ENCODE data around the gene MCTP1.

Gene MCTP1

GRCh38 chr5:94920570-94920969, 364.3 kb downstream of the MCTP1 start:
- no peak for DNase-seq

DNA sequence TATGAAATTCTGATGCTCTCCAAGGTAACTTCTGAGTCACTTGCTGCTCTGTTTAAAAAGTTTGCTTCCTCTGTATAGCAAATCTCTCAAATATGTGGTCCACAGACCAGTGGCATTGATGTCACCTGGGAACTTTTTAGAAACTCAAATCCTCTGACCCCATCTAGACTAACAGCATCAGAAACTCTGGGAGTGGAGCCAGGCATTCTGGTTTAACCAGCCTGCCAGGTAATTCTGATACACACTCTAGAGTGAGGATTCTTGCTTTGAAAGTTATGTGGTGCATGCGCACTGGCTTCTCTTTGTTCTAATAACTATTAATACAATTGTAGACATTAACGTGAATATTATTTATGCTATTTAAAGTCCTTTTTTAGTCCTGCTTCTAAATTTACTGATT, 368.3 kb downstream of the MCTP1 start:
- no peak for DNase-seq

- DNase-seq: no peak
These were observed 373.6 kb downstream of the MCTP1 start for GRCh38 chr5:94911276-94911675.

DNA sequence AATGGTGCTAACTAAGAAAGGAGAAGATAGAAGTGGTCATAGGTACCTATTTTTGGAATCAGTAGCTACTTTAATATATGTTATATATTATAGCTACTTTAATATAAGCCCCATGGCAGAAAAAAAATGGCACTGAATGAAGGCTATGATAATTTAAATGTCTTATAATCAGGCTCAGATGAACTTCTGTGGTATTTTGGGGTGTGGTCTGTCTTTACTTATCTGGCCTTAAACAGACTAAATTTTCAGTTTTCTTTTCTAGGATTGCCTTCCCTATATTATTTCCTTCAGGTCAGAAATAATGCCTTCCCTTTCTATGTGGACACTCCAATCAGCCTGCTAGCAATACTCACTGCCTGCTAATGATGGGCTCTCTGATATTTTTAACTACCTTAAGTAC, 374.2 kb downstream of the MCTP1 start:
- DNase-seq: no peak

DNA sequence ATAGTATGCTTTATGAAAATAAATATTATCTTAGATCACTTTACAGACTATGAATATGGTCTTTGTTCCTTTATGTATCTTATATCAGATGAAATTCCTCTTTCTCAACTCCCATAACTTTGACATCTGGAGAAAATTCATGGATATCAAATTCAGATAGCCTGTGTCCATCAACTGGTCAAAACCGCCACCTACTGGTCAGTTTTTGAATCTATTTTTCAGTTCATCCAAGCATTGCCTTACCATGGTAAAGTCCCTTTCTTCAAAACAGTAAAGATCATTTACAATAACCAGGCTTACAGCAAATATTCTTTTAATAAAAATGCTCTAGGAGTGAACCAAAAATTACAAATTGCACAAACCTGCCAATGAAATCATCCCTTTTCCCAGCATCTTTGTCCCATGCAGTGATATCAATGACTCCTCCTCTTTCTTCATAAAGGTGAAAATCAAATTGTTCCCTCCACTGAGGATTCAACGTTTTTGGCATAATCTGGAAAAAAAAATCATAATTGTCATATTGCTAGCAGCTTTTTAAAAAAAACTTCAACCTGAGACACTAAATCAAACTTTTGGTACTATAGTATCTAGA, 375.9 kb downstream of the MCTP1 start:
- DNase-seq: no peak

GRCh38 chr5:94906750-94907149, 378.1 kb downstream of the MCTP1 start:
- DNase-seq: no peak

- DNase-seq: no peak
These were observed 381.2 kb downstream of the MCTP1 start for GRCh38 chr5:94903726-94904125.

DNA sequence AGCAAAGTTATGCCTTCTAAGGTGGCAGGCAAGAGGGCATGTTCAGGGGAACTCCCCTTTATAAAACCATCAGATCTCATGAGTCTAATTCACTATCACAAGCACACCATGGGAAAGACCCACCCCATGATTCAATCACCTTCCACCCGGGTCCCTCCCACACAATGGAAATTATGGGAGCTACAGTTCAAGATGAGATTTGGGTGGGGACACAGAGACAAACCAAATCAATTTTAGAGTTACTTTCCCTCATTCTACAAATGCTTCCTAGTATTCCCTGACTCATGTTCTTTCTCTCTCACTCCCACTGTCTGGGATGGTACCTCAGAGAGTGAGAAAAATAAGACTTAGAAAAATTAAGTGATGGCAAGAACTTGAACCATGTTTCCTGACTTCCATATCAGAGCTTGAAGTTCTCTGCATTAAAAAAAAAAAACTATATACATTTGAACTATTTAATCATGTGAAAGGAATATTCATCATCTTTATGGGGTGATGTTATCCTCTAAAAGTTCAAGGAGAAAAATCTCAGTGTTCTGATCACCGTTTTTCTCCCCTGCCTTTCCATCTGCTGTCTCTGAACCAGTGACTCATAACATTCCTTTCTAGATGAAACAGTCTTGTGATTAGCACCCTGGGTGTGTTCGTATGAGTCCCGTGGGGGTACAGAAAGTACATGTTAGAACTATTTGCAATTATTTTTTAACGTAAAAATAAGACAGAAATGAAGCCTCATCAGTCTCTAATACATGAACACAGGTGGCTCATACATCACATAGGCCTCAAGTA, 383.5 kb downstream of the MCTP1 start:
- DNase-seq: no peak

GRCh38 chr5:94900006-94900505, 384.8 kb downstream of the MCTP1 start:
- DNase-seq: no peak

- DNase-seq: no peak
These were observed 391.3 kb downstream of the MCTP1 start for GRCh38 chr5:94893412-94894135.

GRCh38 chr5:94891972-94892371, 392.9 kb downstream of the MCTP1 start:
- no peak for DNase-seq

GRCh38 chr5:94891565-94891964, 393.3 kb downstream of the MCTP1 start:
- DNase-seq: no peak

GRCh38 chr5:94890907-94891306, 394.0 kb downstream of the MCTP1 start:
- DNase-seq: no peak

DNA sequence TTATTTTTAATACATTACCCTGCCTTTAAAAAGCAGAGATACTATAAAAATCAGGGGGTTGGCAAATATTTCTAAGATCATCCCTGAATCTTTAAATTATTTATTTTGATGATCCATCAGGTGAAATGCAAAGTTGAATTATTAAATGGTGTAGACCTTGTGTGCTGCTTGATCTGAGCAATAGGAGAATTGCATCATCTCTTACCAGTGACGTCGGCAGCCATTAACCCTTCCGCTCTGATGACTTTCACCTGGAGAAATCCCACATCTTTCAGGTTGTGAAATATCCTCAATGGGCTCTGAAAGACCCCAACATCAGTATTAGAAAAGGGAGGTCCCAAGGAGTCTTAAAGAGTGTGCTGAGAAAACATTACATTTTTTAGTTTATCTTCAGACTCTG, 396.2 kb downstream of the MCTP1 start:
- DNase-seq: no peak

DNA sequence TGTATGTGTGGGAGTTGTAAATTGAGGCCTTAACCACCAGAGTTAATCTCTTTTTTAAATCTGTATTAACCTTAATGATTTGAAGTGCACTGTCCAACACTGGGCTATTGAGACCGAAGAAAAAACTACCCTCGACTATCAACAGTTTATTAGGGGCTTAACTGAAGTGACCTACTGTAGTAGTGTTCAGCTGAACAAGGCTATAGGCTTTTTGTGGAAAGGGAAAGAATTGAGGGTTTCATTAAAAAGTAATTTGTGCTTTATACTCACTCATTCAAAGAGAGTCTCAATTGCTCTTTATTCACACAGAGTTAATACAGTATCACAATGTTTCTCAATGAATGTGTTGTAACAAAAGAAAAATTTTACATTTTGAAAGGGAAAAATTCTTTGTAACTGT, 399.0 kb downstream of the MCTP1 start:
- no peak for DNase-seq

DNA sequence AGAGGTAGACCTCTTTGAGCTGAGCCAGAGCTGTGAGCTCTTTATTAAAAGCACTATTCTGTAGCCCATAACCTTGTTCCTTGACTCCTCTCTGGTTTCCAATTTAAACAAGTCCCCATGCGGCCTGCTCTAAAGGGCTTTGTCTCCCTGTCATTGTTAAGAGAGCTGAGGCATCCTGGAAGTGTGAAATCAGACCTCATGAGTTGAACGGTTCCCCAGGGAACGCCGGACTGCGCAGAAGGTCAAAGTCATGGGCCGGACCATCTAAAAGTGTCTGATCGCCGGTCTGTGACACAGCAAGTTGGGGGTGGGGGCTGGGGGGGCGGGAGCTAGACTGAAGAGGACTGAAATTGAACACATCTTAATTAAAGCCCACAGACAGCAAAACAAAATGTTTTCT, 400.6 kb downstream of the MCTP1 start:
- DNase-seq: no peak

DNA sequence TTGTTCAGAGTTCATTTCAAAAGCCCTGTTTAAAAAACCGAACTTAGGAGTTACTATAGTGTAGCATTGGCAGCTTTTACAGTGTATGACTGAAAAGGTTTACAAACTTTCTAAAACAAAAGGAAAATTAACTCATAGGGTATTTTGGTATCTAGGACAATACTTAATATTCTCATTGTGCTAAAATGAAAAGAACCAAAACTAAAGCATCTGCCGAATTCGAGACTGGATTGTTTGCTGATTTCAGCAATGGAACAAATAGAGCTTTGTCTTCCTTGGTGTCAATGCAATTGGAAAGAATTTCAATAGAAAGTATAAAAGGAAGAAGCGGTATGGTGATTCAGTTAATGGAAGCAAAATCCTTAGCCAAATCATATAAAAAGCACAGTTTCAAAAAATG, 412.4 kb downstream of the MCTP1 start:
- DNase-seq: no peak

- DNase-seq: no peak
These were observed 414.2 kb downstream of the MCTP1 start for GRCh38 chr5:94870511-94871183.

- no peak for DNase-seq
These were observed 415.0 kb downstream of the MCTP1 start for GRCh38 chr5:94869921-94870320.

GRCh38 chr5:94863951-94864350, 420.9 kb downstream of the MCTP1 start:
- DNase-seq: no peak

- no peak for DNase-seq
These were observed 427.8 kb downstream of the MCTP1 start for GRCh38 chr5:94857111-94857510.

DNA sequence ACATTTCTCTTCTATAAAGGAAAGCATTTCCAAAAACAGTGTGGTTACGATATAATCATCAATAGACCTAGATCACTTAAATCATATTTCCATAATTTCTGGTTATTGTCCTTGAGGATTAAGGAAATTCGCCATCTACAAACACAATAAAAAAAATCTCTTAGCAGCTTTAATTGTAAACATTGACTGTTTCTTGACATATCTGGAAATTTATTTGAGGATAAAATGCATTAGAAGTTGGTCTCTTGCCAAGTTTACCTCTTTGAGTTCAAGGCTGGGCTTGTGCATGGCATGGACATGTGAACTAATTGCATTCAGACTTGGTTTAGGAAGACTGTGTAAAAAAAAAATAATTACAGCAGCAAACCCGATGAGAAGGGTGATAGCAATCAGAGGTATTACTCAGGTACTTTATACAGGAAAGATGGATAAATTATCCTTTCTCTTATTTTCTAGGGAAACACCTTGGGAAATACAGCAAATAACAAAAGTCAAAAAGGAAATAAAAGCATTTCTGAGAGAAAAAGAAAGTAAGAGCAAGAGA, 428.6 kb downstream of the MCTP1 start:
- no peak for DNase-seq

- no peak for DNase-seq
These were observed 429.4 kb downstream of the MCTP1 start for GRCh38 chr5:94855543-94855942.

All from activated CD4-positive, alpha-beta T cell treated with anti-CD3 and anti-CD28 coated beads for 48 hours (primary cell).